NK-92 (cell line): ENCODE data around the gene NEDD4L.

Source experiments
- DNase-seq: peaks from one replicate; lab custom pipeline; 2025; ENCODE audit not compliant: unreplicated experiment; lab: John Stamatoyannopoulos, UW

Gene NEDD4L

GRCh38 chr18:58114766-58115165 lies 70.7 kb downstream of the NEDD4L start:
- DNase-seq: no peak

DNA sequence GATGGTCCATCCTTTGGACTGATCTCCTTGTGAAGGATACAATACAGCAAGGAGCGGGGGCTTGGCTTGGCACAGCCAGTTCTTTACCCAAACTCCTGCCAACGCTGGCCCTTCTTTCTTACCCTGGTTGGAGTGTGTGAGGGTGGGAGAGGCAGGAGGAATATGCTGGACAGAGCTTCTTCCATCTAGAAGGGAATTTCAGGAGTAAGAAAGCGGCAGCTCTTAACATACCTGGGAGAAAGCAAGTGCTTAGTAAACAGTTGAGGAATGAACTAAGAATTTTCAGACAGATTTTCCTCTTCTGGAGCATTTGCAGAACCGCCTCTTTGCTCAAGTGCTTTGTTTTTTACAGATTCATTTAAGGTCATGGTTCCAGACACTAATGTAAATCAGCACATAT lies 72.8 kb downstream of the NEDD4L start:
- DNase-seq: no peak

DNA sequence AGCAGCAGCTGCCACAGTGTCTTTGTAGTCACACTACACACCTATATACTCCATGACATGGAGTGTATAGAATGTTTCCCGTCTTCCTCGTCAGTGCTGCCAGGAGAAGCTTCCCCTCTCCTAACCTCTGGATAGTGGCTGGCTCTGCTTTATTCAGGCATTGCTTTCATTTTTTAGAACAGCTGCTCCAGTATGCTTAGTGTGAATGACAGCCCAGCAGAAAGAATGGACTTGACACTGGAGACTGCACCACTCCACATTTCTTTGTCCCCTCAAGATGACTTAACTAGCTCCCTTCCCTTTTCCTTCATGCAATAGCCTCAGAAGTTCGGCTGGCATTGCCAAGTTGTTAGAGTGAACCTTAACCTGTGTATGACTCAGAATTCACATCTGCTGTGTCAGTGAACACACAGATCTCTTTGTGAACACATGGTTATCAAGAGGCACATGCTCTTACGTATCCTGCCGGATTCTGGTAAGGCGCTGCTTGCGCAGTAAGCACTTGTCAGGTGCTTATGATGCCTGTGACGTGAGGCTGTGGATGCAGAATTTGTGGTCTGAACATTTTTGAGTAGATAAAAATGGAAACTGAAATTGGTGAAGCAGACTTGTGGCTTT lies 73.9 kb downstream of the NEDD4L start:
- no peak for DNase-seq

DNA sequence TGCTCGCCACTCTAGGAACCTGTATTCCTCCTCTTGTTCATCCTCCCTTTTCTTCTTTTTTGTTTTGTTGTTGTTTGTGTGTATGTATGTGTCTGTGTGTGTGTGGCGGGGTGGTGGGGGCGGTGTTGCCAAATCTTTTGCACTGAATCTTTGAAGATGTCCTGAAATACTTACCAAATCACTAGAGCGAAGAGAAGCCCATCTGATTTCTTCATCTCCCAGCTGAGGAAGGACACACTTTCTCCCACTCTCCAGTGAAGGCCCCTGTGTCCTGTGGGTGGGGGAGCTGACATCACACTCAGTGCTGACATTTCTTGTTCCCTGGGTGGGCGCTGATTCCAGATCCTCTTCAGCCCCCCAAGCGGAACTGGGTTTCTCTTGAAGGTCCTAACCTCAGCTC lies 74.5 kb downstream of the NEDD4L start:
- DNase-seq: no peak

- DNase-seq: no peak
Observed at GRCh38 chr18:58119819-58120218, 75.8 kb downstream of the NEDD4L start.

DNA sequence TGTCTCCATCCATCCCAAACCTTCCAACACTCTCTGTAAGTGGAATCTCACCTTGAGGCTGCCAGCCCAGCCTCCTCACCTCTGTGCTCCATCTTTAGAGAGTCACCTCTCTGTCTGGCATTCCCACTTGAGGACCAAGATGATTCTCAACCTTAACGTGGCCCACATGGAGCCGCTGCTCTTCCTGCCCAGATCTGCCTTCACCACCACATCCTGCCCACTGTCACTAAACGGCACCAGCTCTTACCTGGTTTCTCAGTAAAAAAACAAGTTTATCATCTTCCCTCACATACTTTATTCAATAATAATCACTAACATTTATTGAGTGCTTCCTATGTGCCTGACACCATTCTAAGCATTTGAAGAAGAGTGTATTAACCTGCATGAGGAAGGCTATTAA lies 80.4 kb downstream of the NEDD4L start:
- no peak for DNase-seq

DNA sequence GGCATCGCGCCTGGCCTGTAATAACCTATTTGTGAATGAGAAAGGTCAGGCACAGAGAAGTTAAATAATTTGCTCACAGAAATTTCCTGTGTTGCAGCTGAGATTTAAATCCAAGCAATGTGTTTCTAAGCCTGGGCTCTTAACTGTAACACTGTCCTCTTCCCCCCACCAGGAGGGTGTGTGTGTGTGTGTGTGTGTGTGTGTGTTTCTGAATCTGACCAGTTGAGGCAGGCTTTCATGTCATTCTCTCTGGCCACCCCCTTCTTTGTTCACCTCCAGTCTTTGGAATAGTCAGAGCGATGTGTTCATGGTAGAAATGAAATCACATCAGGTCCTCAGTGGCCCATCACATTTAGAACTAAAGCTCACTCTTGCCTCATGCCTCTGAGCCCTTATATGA lies 81.2 kb downstream of the NEDD4L start:
- DNase-seq: no peak

- no peak for DNase-seq
Observed at GRCh38 chr18:58125756-58126155, 81.7 kb downstream of the NEDD4L start.

DNA sequence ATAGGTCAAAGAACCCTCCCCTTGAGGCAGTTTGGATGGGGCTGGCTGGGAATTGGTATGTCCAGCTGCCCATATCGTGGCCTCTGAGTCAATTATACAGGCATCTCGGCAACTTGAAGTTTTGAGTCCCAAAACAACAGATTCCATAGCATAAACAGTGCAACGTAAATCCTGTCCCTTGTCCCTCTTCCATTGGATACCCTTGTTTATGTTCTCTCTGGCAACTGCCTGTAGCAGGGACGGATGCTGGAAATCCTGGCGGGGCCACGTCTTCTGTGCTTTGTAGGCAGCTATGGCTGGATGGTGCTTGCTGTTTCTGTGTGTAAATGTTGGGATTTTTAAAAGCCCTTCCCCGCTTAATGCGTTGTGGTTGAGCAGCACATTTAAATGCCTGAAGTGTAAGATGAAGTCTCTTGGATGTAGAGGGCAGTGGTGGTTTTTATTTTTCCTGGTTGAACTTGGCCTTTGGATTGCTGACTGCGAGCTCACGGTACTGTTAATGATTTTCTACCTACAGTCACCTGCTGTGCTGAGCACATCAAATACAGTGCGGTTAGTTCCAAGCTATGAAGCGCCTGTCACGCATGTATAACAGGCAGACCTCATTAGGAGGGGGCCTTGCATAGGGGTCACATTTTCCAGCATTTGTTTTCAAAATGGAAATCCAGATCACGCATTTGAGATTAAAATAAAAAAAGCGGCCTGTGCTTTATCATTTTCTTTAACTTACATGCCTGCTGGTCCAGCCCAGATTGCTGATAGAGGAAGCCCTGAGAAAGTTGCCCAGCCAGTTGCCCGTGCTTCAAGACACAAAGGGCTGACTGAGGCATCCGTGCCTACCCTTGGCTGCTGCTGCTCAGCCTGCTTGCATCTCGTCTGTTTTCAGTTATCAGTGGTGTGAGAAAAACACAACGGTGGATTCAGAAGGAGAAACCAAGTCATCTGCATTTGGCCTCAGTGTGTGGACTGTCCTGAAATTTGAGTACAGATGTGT lies 84.7 kb downstream of the NEDD4L start:
- no peak for DNase-seq

- DNase-seq: no peak
Observed at GRCh38 chr18:58132595-58133261, 88.7 kb downstream of the NEDD4L start.

DNA sequence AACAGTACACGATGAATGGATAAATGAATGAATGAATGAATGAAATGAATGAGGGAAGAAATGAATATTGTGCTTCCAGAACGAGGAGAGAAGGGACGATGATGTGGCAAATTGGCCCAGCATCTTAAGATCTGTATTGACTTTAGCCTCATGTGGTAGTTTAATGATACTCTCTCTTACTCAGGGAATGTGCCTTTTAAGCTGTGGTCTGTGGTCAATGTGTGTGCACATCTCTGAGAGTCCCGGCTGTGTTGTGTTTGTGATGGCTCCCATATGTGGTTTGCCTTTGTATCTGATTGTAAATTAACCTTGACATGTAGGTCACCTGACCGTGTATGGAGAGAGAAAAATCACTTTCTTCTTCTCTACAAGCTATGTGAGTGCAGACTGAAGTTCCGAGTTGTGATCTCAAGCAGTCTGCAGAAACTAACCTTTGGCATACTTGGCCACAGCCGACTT lies 91.2 kb downstream of the NEDD4L start:
- no peak for DNase-seq

DNA sequence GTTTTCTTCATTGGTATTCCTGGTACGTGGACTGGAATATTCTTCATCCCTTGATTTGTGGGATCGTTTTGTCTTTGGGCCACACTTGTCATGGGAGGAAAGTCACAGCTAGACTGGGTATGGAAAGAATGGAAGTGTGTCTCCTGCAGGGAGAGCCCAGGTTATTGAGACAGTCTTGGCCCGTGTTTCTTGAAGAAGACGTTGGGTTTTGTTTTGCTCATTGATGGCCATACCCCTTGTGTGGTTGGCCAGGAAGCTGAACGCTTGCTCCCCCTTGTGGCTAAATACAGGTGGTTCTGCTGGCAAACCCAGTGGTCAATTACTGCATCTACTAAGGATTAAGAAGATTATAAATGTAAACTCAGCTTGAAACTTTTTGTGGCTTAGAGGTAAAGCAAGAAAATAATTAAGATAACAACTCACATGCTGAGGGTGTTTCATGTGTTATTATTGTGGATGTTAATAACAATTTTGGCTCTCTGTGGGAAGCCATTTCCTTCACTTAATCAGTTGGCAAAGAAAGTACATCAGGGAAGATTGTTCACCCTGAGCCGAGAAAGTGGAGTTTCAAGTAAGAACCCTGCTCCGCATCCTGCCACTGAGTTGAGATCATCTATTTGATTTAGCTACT lies 91.8 kb downstream of the NEDD4L start:
- DNase-seq: no peak

- DNase-seq: no peak
Observed at GRCh38 chr18:58136879-58137278, 92.9 kb downstream of the NEDD4L start.

DNA sequence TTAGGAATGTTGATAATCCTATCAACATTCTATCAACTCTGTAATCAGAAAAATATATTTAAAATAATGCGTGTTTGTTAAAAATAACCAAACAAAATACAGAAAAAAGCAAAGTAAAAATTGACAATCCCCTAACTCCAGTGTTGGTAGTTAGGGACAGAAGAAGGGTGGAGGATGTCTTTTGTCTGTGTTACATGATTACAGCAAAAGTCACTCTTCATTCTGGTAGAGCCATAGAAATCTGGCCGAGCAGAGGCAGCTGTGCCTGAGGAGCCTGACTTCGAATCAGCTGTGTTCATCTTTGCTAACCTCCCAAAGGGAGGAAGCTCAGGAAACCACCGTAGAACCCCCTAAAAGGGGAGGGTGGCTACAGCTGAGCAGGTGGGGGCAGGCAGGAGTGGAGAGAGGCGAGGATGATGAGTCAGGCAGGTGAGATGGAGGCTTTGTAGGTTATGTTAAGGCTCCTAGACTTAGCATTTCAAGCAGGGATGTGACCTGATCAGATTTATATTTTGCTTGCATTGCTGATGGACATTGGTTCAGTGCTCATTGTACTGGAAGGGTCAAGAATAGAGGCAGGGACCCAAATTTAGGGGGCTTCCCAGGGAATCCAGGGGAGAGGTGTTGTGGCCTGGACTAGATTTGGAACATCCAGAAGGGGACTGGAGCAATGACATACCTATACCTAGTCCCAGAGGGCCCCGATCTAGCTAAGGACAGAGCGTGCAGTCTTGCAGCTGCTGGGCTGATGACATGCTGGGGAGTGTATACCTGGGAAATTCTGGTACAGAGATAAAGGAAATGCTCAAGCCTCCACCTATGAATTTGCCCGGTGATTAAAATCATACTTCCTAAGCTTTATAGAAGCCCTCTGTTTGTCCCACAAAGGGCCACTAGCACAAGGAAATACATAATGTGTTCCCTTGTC lies 95.7 kb downstream of the NEDD4L start:
- no peak for DNase-seq

DNA sequence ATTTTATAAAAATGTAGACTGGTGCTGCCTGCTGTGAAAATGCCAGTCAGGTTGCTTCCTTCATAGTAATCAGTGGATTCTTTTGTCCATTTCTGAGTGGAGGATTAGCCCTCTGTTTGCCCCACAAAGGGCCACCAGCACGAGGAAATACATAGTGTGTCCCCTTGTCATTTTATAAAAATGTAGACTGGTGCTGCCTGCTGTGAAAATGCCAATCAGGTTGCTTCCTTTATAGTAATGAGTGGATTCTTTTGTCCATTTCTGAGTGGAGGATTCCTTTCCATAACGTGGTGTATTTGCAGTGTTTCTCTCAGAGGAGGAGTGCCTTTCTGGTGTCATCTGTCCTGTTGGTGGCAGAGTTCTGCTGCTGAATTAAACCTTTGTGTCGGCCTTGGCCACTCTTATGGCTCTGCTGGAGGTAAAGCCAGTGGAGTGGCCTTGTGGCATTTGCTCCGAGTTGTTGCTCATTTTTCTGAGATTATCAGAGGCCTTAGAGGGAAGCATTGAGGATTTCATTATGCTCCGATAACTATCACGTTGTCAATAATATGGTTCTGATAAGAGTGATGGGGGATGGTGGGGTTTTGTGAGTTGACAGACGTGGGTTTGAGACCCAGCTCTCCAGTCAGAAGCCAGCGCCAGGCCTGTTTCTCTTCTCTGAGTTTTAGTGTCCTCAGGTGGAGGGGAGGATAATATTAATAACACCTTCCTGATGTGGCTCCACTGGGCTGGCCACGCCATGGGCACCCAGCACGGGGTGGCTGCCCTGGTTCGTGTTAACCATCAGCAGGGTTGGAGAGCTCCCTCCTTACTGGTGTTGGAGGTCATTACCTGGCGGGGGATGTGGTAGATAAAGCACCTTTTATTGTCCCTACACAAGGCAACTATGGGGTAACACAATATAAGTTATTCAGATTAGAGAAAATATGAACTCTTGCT lies 96.6 kb downstream of the NEDD4L start:
- no peak for DNase-seq

DNA sequence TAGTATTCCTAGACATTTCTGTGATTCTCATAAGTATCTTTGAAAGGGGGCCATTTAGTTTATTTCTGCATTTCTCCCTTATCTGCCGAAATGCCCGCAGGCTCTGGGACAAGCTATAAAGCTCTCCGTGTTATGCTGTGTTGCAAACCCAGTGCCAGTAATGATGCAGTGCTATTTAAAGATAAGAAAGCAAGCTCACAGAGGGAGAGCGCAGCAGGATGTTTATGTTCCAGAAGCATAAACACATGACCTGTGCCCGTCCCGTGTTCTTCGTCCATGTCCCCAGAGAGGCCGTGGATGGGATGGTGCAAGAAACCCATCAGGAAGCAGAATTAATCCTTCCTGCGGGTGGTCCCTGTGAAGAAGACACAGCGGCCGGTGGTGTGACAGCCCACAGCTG lies 99.4 kb downstream of the NEDD4L start:
- DNase-seq: no peak

GRCh38 chr18:58144106-58144505 lies 100.1 kb downstream of the NEDD4L start:
- no peak for DNase-seq

GRCh38 chr18:58144671-58145285 lies 100.8 kb downstream of the NEDD4L start:
- no peak for DNase-seq

GRCh38 chr18:58146099-58146498 lies 102.1 kb downstream of the NEDD4L start:
- DNase-seq: no peak
